GM18499 (cell line): ENCODE measurements around the gene APBB2.

ENCODE experiments used
- ATAC-seq: cut with Tn5 transposase; IDR thresholded peaks from one replicate; pipeline ENCODE4 v1.9.1; 2021; ENCODE audit warnings: moderate number of reproducible peaks; ENCODE audit not compliant: insufficient read depth, unreplicated experiment

The APBB2 gene

DNA sequence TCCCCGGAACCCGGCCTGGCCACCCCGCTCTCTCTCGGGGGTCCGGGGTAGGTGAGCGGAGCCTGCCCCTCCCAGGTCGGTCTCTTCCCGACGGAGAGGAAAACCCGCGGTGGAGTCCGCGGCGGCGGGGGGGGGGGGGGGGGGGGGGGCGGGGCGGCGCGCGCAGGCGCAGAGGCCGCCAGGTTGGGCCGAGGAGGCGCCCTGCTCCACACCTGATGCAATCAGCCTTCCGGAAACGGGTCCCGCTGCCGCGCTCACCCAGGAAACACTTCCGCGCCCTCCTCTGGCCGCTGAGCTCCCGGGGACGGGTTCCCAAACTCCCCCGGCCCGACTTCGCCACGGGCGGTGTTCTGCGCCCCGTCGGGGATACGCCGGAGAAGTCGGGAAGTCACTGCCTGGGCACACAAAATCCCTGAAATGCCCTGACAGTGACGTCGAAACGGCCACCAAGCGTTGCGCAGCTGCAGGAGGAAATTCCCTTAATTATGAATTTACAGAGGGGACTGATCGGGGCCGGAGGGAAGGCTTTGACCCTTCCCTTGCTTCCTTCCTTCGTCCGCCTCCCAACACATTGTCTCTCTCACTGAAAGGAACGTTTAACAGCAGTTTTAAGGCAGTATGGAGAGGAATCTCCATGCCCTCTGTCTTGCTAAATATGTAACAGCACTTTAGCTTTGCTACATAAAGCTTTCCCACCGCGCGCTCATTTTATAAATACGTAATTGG, 2.1 kb upstream of the APBB2 start:
- no peak for ATAC-seq

DNA sequence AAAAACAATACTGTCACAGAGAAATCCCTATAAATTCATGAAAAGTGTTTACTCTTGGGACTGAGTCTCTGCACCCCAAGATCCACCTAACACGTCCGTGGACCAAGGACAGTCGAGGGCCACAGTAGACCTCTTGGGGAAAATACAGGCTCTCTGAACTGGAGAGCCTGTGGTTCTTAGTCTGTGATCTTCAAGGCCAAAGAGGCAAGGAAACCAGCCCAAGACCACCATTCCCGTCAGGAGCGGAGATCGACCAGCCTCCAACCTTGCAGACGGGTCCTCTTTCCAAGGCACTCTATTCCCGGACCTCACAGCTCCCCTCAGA, 1.6 kb upstream of the APBB2 start:
- no peak for ATAC-seq

DNA sequence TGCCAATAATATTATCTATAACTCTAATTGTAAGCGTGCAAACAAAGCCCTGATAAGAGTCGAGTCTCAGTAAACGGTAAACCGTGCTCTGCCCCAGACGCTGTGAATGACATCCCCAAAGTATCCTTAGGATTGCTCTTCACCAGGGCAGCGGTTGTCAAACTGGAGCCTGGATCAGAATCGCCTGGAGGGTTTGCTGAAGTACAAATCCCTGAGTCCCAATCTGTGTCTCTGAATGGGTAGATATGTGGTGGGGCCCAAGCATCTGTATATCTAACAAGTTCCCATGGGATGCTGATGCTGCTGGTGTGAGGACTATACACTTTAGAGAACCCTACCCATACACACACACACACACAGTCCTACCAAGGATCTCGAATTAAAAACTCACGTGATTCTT, 813 bp upstream of the APBB2 start:
- ATAC-seq = no peak

- ATAC-seq = no peak
Observed at GRCh38 chr4:41214825-41215146, 444 bp upstream of the APBB2 start.

DNA sequence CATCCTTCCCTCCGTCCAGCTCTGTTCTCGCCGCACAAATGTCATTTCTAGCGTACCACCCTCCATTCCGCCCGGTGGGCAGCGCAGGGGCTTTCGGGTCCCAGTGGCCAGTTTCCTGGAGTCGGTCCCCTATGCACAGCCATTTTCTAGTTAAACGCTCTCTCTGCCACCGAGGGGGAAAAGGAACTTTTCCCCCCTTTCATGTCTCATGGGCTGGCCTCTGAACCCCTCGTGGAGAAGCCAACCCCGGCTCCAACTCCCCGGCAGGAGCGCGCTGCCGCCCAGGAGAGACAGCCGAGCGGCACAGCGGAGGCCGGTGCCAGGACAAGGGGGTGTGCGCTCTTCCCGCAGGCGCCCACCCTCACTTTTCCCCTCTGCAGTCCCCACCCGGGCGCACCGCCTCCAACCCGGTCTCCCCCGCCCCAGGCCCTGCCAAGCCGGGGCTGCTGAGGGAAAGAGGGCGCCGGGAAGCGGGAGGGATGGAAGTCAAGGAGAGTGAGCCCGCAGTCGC, 662 bp downstream of the APBB2 start:
- no peak for ATAC-seq

GRCh38 chr4:41212616-41213203, 1.6 kb downstream of the APBB2 start:
- no peak for ATAC-seq

- ATAC-seq = no peak
Observed at GRCh38 chr4:41211951-41212615, 2.3 kb downstream of the APBB2 start.

- no peak for ATAC-seq
Observed at GRCh38 chr4:41209901-41210300, 4.4 kb downstream of the APBB2 start.

DNA sequence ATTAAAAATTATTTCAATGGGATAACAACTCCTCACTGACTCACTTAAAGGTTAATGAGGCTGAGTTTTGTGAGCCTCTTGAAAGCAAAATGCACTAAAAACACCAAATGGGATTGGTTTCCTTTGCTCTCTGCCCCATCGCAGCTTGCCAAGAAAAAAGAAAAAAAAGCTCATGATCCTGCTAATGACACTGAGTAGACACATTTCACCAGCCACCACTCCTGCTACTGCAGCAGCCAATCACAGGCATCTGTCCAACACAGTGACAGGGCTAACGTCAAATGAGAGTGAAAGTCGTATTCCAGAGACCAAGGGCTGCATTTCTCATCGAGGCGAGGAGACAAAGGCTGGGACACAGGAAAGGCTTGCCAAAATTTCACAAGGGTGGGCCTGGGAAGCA, 5.2 kb downstream of the APBB2 start:
- ATAC-seq = no peak

- ATAC-seq = no peak
Observed at GRCh38 chr4:41207291-41207831, 7.0 kb downstream of the APBB2 start.

DNA sequence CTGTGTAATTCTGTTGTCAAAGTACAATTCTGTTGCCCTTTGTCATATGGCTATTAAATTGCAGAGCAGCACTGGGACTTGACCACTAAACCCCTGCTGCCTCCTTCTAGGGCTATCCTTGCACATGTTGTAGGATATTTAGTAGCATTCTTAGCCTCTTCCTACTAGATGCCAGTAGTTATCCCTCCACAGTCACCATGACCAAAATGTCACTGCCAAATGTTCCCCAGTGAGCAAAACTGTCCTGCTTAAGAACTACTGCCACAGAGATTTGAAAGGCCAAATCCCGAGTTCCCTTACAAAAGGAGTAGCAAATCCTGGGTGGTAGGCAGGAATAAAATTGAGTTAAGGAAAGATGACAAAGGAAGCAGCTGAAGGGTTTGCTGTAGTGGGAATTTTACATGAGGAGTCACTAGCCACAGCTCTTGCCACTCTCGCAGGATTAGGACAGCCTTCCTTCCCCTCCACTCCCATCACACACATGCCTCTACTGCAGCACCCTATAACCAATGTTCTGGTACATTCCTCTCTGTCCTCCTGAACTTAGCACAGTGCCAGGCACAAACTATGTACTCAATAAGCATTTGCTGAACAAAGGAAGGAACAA, 8.4 kb downstream of the APBB2 start:
- no peak for ATAC-seq

DNA sequence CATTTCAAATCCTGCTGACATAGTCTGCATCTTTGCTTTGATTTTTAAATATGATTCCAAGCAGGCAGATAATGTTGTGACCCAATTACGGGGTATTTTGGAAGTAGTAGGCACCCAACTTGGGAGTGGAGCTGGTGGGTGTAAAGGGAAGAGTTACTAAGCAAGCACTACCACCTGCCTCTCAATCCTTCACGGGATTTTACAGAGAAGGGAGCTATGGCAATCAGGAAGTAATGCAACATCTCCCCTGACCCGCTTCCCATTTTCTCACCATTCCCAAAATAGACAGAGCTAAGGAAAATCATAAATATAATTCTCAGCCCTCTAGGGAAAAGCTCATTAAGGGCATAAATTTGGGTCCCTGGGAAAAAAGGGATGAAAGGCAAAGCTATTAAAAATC, 9.2 kb downstream of the APBB2 start:
- ATAC-seq = no peak

GRCh38 chr4:41204400-41204978, 9.9 kb downstream of the APBB2 start:
- no peak for ATAC-seq

GRCh38 chr4:41203841-41204240, 10.5 kb downstream of the APBB2 start:
- no peak for ATAC-seq

DNA sequence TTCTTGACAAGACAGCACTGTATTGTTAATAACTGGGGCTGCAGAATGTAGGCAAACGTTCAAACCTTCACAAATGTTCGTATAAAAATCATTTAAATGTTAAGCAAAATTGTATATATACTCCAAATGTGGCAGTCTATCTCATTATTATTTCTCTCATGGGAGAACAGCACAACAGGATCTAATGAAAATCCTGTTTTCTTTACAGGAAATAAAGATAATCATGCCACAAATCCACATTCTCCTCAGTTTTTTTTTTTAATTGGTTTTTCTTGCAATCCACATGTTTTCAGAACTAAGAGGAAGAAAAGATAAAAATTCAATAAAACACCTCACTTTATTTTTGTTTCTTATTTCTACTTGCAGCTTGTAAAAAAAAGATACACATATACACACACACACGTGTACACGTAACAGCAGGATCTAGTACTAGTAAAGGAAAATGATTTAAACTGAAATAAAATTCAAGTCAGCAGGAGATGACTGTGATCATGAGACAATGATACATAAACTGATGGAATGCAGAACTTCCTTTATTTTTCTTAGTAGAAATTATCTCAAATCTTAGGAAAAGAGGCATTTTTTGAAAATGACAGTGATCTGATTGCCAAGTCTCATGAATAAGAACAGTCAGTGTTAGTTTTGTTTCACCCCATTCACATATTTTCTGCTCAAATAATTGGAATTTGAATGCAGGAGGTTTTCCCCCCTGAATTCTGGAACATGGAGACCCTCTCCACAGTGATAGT, 11.3 kb downstream of the APBB2 start:
- ATAC-seq = no peak

GRCh38 chr4:41202356-41202755, 12.0 kb downstream of the APBB2 start:
- no peak for ATAC-seq

DNA sequence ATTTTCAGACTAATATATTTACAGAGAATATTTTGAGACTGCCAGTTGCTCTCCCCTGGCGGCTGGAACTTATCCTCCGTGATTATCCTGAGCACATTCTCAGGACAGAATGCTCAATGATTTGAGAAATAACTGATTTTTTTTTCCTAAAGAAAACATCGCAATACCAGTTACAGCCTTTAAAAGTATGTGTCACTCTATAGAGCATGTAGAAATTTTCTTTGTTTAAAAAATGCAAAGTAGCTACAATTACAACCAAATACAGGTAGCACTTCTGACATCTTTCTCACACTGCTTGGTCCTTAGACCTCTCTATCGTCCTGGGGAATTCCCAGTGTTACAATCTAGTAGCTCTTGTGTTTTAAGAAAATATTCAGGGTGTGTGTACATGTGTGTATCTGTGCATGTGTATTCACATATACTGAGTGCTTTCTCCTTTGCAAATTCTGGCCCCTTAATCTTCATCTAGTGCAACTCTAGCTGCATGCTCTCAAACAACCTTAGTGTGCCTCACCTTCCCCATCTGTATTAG, 13.8 kb downstream of the APBB2 start:
- no peak for ATAC-seq

DNA sequence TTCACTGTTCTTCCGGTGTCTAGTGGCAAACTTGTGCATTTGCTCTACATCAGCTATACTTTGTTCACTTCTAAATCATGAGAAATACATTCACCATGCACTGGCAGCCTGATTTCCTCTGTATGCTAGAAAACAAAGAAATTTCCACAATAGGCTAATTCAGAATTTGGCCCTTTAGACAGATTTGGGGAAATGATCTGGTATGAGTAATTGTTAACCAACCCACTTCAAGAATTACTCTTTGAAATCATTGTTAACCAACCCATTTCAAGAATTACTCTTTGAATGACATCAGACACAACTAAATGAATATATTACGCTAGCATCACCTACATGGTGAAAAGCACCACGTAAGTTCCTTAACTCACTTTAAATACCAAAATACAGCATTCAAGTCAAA, 14.6 kb downstream of the APBB2 start:
- ATAC-seq = no peak

GRCh38 chr4:41197996-41198395, 16.3 kb downstream of the APBB2 start:
- no peak for ATAC-seq

GRCh38 chr4:41197495-41197894, 16.8 kb downstream of the APBB2 start:
- ATAC-seq = no peak
